Measurements from ENCODE around the gene SLC35B2.

Gene SLC35B2

GRCh38 chr6:44223319-44224028, 33.9 kb downstream of the SLC35B2 start, which contains the start of gene SLC29A1:
SLC29A1 (plus strand) TSS chr6:44223595; CDS start chr6:44227314, 3,719 bp downstream.
- TF ChIP-seq CTCF (IDR thresholded peaks at IDR 0.05), result peak; percentile 27
- no peaks in the 10 kb centered on the region for H3K9me3 ChIP-seq
- H3K36me3 ChIP-seq, result no peaks in the 10 kb centered on the region
- peaks cover 56 to 64% of the 10 kb centered on the region in 2 experiments for H3K4me1 ChIP-seq (ENCODE audit: control insufficient read depth in 1 of 2, insufficient read depth in 1 of 2, low read depth in 1 of 2, low read length in 1 of 2)
- peak within 1 kb of the TSS; percentile 31 for H3K27ac ChIP-seq
- peaks cover 12% of the 10 kb centered on the region for H3K27me3 ChIP-seq
- peak within 1 kb of the TSS; percentile 34 to 66 for H3K4me3 ChIP-seq (ENCODE audit: low read depth in 1 of 2, low read length in 1 of 2)

DNA sequence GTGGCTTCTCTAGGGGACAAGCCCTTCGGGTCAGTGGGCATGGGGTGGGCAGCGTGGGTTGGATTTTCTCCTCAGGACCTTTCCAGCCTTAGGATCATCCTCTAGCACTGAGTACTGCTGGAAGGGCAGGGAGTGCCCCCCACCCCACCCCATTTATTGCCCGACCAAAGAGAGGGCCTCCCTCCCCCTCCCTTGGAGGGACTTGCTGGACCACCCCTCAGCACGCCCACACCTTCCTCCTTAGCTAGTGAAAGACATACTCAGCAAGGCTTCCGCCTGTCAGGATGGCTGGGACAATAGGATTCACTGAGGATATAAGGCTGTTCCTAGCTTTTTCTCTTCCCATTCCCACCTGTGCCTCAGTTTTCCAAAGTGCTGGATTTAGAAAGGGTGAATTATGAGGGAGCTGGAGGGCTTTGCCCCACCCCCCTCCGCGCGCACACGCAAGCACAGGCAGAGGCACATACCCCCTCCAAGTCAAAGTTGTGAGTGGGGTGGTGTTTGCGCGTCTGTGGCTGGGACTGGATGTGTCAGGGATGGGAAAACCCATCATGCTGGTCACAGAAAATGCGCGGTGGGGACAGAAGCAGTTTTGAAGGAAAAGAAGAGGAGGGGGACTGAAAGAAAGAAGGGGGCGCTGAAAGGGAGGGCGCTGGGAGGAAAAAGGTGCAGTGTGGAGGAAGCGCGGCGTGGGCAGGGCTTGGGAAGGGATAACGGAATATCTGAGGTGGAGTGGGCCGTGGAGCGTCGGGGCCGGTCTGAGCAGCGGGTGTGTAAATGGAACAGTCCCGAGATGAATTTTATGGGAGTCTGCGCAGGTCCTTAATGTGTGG, 34.6 kb downstream of the SLC35B2 start:
- no peak overlapping the region for H3K27ac ChIP-seq
- TF ChIP-seq CTCF (IDR thresholded peaks at IDR 0.05), result no peak
- H3K36me3 ChIP-seq, result no peaks in the 10 kb centered on the region
- peaks cover 12% of the 10 kb centered on the region for H3K27me3 ChIP-seq
- peak overlapping the region; percentile 34 to 66 for H3K4me3 ChIP-seq (ENCODE audit: low read depth in 1 of 2, low read length in 1 of 2)
- peaks cover 57 to 70% of the 10 kb centered on the region in 2 experiments for H3K4me1 ChIP-seq (ENCODE audit: control insufficient read depth in 1 of 2, insufficient read depth in 1 of 2, low read depth in 1 of 2, low read length in 1 of 2)
- H3K9me3 ChIP-seq, result no peaks in the 10 kb centered on the region

GRCh38 chr6:44221961-44222335, 35.4 kb downstream of the SLC35B2 start:
- TF ChIP-seq CTCF (IDR thresholded peaks at IDR 0.05), result no peak
- Histone ChIP-seq H3K4me1 (ENCODE audit: control insufficient read depth in 1 of 2, insufficient read depth in 1 of 2, low read depth in 1 of 2, low read length in 1 of 2) (peaks cover 58 to 66% of the 10 kb centered on the region in 2 experiments), H3K4me3 (ENCODE audit: low read depth in 1 of 2, low read length in 1 of 2) (no peak overlapping the region), H3K36me3 (no peaks in the 10 kb centered on the region), H3K27me3 (peaks cover 12% of the 10 kb centered on the region), H3K27ac (no peak overlapping the region), H3K9me3 (no peaks in the 10 kb centered on the region)

DNA sequence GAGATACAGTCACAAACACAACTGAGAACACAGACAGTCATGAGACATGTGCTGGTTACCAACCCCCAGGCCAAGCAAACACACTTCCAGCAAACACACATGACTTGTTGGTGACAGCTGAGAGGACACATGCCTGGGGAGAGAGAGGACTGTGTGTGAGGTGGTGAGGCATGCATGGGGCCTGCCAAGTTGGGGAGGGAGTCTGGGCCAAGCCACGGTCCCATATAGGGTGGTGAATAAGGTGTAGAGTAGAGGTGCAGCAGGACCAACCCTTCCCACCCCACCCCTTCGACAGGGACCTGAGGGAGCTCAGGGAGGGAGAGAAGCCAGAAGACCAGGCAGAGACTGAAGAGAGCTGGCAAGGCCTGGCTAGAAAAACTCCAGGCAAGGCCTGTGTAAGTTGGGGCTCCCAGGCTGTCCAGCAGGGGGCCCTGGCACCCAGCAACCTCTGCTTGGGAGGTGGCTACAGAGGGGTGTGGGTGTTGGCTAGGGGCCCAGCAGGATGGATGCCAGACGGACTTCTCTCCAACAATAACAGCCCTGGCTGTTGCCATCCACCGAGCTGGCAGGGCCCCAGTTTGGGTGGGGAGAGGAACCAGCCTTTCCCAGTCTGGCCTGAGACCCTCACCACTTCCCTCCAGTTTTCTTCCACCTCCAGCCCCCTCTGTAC, 35.9 kb downstream of the SLC35B2 start:
- Histone ChIP-seq H3K36me3 (no peaks in the 10 kb centered on the region), H3K27ac (no peak overlapping the region), H3K4me1 (ENCODE audit: control insufficient read depth in 1 of 2, insufficient read depth in 1 of 2, low read depth in 1 of 2, low read length in 1 of 2) (peaks cover 57 to 61% of the 10 kb centered on the region in 2 experiments), H3K27me3 (peaks cover 12% of the 10 kb centered on the region), H3K4me3 (ENCODE audit: low read depth in 1 of 2, low read length in 1 of 2) (no peak overlapping the region), H3K9me3 (no peaks in the 10 kb centered on the region)
- peak; percentile 62 for TF ChIP-seq CTCF (IDR thresholded peaks at IDR 0.05)

- Histone ChIP-seq H3K36me3 (no peaks in the 10 kb centered on the region), H3K27ac (no peak overlapping the region), H3K4me1 (ENCODE audit: control insufficient read depth in 1 of 2, insufficient read depth in 1 of 2, low read depth in 1 of 2, low read length in 1 of 2) (peaks cover 52 to 55% of the 10 kb centered on the region in 2 experiments), H3K27me3 (peaks cover 12% of the 10 kb centered on the region), H3K9me3 (no peaks in the 10 kb centered on the region), H3K4me3 (ENCODE audit: low read depth in 1 of 2, low read length in 1 of 2) (no peak overlapping the region)
- TF ChIP-seq CTCF (IDR thresholded peaks at IDR 0.05), result no peak
These were observed 36.4 kb downstream of the SLC35B2 start for GRCh38 chr6:44220913-44221290.

Data from neutrophil (primary cell).